Keratinocyte (primary cell): ENCODE results near the gene ZYG11A. TPM values are rescaled to one million over a fixed set of nuclear protein-coding genes. Genes with fewer than 3 reads are reported as not detected.
A peak's percentile ranks its signal among the peaks of the same experiment; 100 is the strongest.

Source experiments
- DNase-seq: peaks from one replicate; pipeline ENCODE4 v3.0.0-alpha.2; 2011; ENCODE audit warnings: low read depth, missing footprints, low spot score
- FAIRE-seq: peaks from 2 replicates; lab custom pipeline; 2011; peaks lifted over from hg19 to GRCh38; lab: Jason Lieb, UNC
- H2AFZ ChIP-seq: 2 replicates; pipeline ENCODE4 v1.6.0; 2012; ENCODE audit warnings: low read length, control low read depth, inconsistent platforms; ENCODE audit not compliant: control insufficient read depth
- H3K27ac ChIP-seq: 2 replicates; pipeline ENCODE4 v1.5.1; 2011; ENCODE audit warnings: low read length; ENCODE audit not compliant: control insufficient read depth, insufficient read depth
- H3K27me3 ChIP-seq: 3 replicates; pipeline ENCODE4 v1.6.0; 2011; ENCODE audit warnings: low read length; ENCODE audit not compliant: control insufficient read depth, insufficient read depth; ENCODE audit errors: extremely low read depth
- H3K36me3 ChIP-seq, 2 experiments: 2 replicates in 1 of 2; 3 replicates in 1 of 2; pipeline ENCODE4 v1.5.1; 2011; ENCODE audit warnings: low read length in 2 of 2, mild to moderate bottlenecking in 1 of 2; ENCODE audit not compliant: control insufficient read depth in 2 of 2, insufficient read depth in 2 of 2; ENCODE audit errors: extremely low read depth in 1 of 2
- H3K4me1 ChIP-seq: 3 replicates; pipeline ENCODE4 v1.5.1; 2011; ENCODE audit warnings: low read length; ENCODE audit not compliant: control insufficient read depth, insufficient read depth; ENCODE audit errors: extremely low read depth
- H3K4me2 ChIP-seq: 3 replicates; pipeline ENCODE4 v1.6.0; 2011; ENCODE audit warnings: low read depth, low read length; ENCODE audit not compliant: control insufficient read depth, insufficient read depth; ENCODE audit errors: extremely low read depth
- H3K4me3 ChIP-seq, 3 experiments: fragments of 200-600 bp in 1 of 3; sonication (generic) in 1 of 3; 2 replicates in 2 of 3; 3 replicates in 1 of 3; pipeline ENCODE4 v1.5.1; 2011 to 2016; ENCODE audit warnings: low read length in 3 of 3, mild to moderate bottlenecking in 3 of 3, control low read depth in 2 of 3, inconsistent platforms in 1 of 3, low read depth in 1 of 3, mixed read lengths in 1 of 3, mixed run types in 1 of 3, moderate library complexity in 1 of 3; ENCODE audit not compliant: control insufficient read depth in 2 of 3, insufficient read depth in 2 of 3; ENCODE audit errors: extremely low read depth in 1 of 3
- H3K79me2 ChIP-seq: 2 replicates; pipeline ENCODE4 v1.6.0; 2012; ENCODE audit warnings: low read length; ENCODE audit not compliant: control insufficient read depth, insufficient read depth
- H3K9ac ChIP-seq: 3 replicates; pipeline ENCODE4 v1.6.0; 2011; ENCODE audit warnings: low read length; ENCODE audit not compliant: control insufficient read depth, insufficient read depth; ENCODE audit errors: extremely low read depth
- H3K9me1 ChIP-seq: 3 replicates; pipeline ENCODE4 v1.6.0; 2011; ENCODE audit warnings: low read length; ENCODE audit not compliant: control insufficient read depth, insufficient read depth; ENCODE audit errors: extremely low read depth
- H3K9me3 ChIP-seq: 2 replicates; pipeline ENCODE4 v1.5.1; 2012; ENCODE audit warnings: low read depth, low read length; ENCODE audit not compliant: control insufficient read depth
- H4K20me1 ChIP-seq: 3 replicates; pipeline ENCODE4 v1.6.0; 2011; ENCODE audit warnings: low read length; ENCODE audit not compliant: control insufficient read depth, insufficient read depth; ENCODE audit errors: extremely low read depth
- CTCF ChIP-seq, 3 experiments: IDR thresholded peaks in 1 of 3; conservative IDR thresholded peaks in 1 of 3; optimal IDR thresholded peaks in 1 of 3; 2 replicates in 2 of 3; 3 replicates in 1 of 3; pipeline versions ENCODE3 to v1.5.1; 2011; ENCODE audit warnings: low read length in 3 of 3, mild to moderate bottlenecking in 3 of 3, moderate library complexity in 2 of 3, control low read depth in 1 of 3, inconsistent platforms in 1 of 3; ENCODE audit not compliant: insufficient read depth in 2 of 3; ENCODE audit errors: extremely low read depth in 1 of 3
- EZH2 ChIP-seq: IDR thresholded peaks from one replicate; pipeline ENCODE4 v1.6.1; 2012; ENCODE audit warnings: inconsistent platforms, mild to moderate bottlenecking, low read length, moderate library complexity
- dilution Hi-C: fragments of 300-500 bp; cut with MboI; formaldehyde crosslinking; loops from one replicate; pipeline ENCODE4 v1.7.0; 2020; ENCODE audit warnings: low sequenced_read_pairs; ENCODE audit not compliant: extremely low pct_ligation_motif_present
- polyA plus RNA-seq, 5 experiments: library from polyadenylated mRNA; depleted of rRNA in 3 of 5; stranded (reverse) in 3 of 5; stranded (forward) in 1 of 5; unstranded in 1 of 5; fragments of >200 nt; gene quantifications; 1 replicate in 1 of 5; 2 replicates in 3 of 5; 3 replicates in 1 of 5; pipeline versions ENCODE4 v1.2.1 to v1.2.3, GENCODE V29; 2011 to 2012; ENCODE audit warnings: missing spikeins in 2 of 5, low read depth in 1 of 5, low replicate concordance in 1 of 5

Gene ZYG11A
- polyA plus RNA-seq, 1 donor (not counting 4 experiments of a cell fraction or from before 2014, with no cell fraction given) = 0.64 TPM

GRCh38 chr1:52856026-52856425 lies 13.5 kb downstream of the ZYG11A start:
- no peaks in the 10 kb centered on the region for H3K9me3 ChIP-seq
- no peak overlapping the region for H3K9ac ChIP-seq
- no peaks in the 10 kb centered on the region for H3K9me1 ChIP-seq
- FAIRE-seq = peak; percentile 61
- peak; percentile 40 for DNase-seq
- H3K4me3 ChIP-seq = no peak overlapping the region
- dilution Hi-C loops = no loop called here
- H3K27me3 ChIP-seq = no peaks in the 10 kb centered on the region
- H4K20me1 ChIP-seq = no peaks in the 10 kb centered on the region
- H3K27ac ChIP-seq = no peak overlapping the region
- no peaks in the 10 kb centered on the region for H3K36me3 ChIP-seq
- H3K4me2 ChIP-seq = no peak overlapping the region
- H3K79me2 ChIP-seq = no peaks in the 10 kb centered on the region
- H3K4me1 ChIP-seq = peaks cover 15% of the 10 kb centered on the region
- no peak overlapping the region for H2AFZ ChIP-seq
- TF ChIP-seq EZH2 (no peak), CTCF (optimal IDR thresholded peaks at IDR 0.05 in 1 of 3, IDR thresholded peaks at IDR 0.05 in 1 of 3, conservative IDR thresholded peaks at IDR 0.05 in 1 of 3; ENCODE audit: extremely low read depth in 1 of 3, insufficient read depth in 2 of 3, low read length in 3 of 3) (no peak)

DNA sequence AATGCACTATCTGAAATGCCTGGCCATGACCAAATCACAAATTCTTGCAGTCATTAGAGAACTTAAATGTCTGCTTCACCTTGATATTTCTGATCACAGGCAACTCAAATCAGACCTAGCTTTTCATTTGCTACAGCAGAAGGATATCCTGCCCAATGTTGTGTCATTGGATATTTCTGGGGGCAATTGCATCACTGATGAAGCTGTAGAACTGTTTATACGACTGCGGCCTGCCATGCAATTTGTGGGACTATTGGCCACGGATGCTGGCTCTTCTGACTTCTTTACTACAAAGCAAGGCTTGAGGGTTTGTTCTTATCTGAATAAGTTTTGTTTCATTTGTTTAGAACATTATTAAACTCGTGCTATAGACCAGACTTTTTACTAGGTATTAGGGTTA lies 14.9 kb downstream of the ZYG11A start:
- peaks cover 15% of the 10 kb centered on the region for H3K4me1 ChIP-seq
- DNase-seq (no peak), FAIRE-seq (no peak)
- H3K27ac ChIP-seq = no peak overlapping the region
- no peaks in the 10 kb centered on the region for H3K79me2 ChIP-seq
- no peaks in the 10 kb centered on the region for H3K36me3 ChIP-seq
- H3K27me3 ChIP-seq = no peaks in the 10 kb centered on the region
- no peaks in the 10 kb centered on the region for H3K9me3 ChIP-seq
- H3K9ac ChIP-seq = no peak overlapping the region
- H3K4me3 ChIP-seq = no peak overlapping the region
- no peak overlapping the region for H2AFZ ChIP-seq
- no peaks in the 10 kb centered on the region for H4K20me1 ChIP-seq
- H3K9me1 ChIP-seq = no peaks in the 10 kb centered on the region
- H3K4me2 ChIP-seq = no peak overlapping the region
- dilution Hi-C loops = no loop called here
- TF ChIP-seq CTCF (optimal IDR thresholded peaks at IDR 0.05 in 1 of 3, IDR thresholded peaks at IDR 0.05 in 1 of 3, conservative IDR thresholded peaks at IDR 0.05 in 1 of 3; ENCODE audit: extremely low read depth in 1 of 3, insufficient read depth in 2 of 3, low read length in 3 of 3) (no peak), EZH2 (no peak)
